Thoracic aorta (tissue), 2 donors: Measurements from ENCODE around the gene ZNF555. TPM values are rescaled to one million over a fixed set of nuclear protein-coding genes. Genes with fewer than 3 reads are reported as not detected.
"Not testable (repeated sequence)": the region's sequence is repeated elsewhere in the genome, so short reads cannot be mapped to it uniquely, and the experiment has no call there.

ENCODE experiments used
- ATAC-seq: fragments of 150-250 bp; one replicate; pipeline ENCODE4 v1.8.0; 2017; ENCODE audit warnings: low read depth; ENCODE audit not compliant: insufficient number of reproducible peaks, low FRiP score
- DNase-seq: peaks from one replicate; pipeline ENCODE4 v3.0.0-alpha.2; 2020; ENCODE audit warnings: low spot score
- H3K27ac ChIP-seq, 2 donors: fragments of 200-600 bp; sonication (generic); 1 replicate in 1 of 2; 2 replicates in 1 of 2; pipeline ENCODE4 v1.5.1; 2016; ENCODE audit warnings: mild to moderate bottlenecking in 2 of 2, moderate library complexity in 2 of 2
- H3K27me3 ChIP-seq: fragments of 200-600 bp; sonication (generic); replicated peaks from 2 replicates; pipeline ENCODE4 v1.6.0; 2016; ENCODE audit warnings: mild to moderate bottlenecking; ENCODE audit not compliant: insufficient read depth
- H3K36me3 ChIP-seq: fragments of 200-600 bp; sonication (generic); one replicate; pipeline ENCODE4 v1.5.1; 2016
- H3K4me1 ChIP-seq, 2 donors: fragments of 200-600 bp; sonication (generic); 1 replicate in 1 of 2; 2 replicates in 1 of 2; pipeline versions ENCODE4 v1.5.1 to v1.6.0; 2016; ENCODE audit warnings: low read depth in 2 of 2, mild to moderate bottlenecking in 1 of 2; ENCODE audit not compliant: control insufficient read depth in 1 of 2
- H3K4me3 ChIP-seq: fragments of 200-600 bp; sonication (generic); 2 replicates; pipeline ENCODE4 v1.5.1; 2016; ENCODE audit warnings: mild to moderate bottlenecking
- H3K9me3 ChIP-seq: fragments of 200-600 bp; sonication (generic); 2 replicates; pipeline ENCODE4 v1.5.1; 2016
- CTCF ChIP-seq: fragments of 200-600 bp; sonication (generic); IDR thresholded peaks from one replicate; pipeline ENCODE4 v1.5.1; 2019; ENCODE audit warnings: antibody characterized with exemption
- total RNA-seq, 2 donors: library from RNA; depleted of rRNA; stranded (reverse); fragments of >200 nt; gene quantifications; one replicate each; pipeline versions ENCODE4 v1.1.0 to v1.2.3, GENCODE V29; 2016

ZNF555 gene
- total RNA-seq, result 10 to 100 TPM in 1 of 2 donors, 1 to 10 TPM in 1; 5.4 to 12.5 TPM

GRCh38 chr19:2840794-2841791, at the start of gene ZNF555:
ZNF555 (plus strand) TSS chr19:2841475; CDS start chr19:2841573, 98 bp downstream.
- peaks cover 8 to 13% of the 10 kb centered on the region in 2 donors for H3K4me1 ChIP-seq
- H3K27me3 ChIP-seq, result no peaks in the 10 kb centered on the region
- peak within 1 kb of the TSS; percentile 77 to 90 for H3K27ac ChIP-seq
- DNase-seq (peak; percentile 99), ATAC-seq (peak; percentile 100)
- peaks cover 2% of the 10 kb centered on the region for H3K36me3 ChIP-seq
- peak within 1 kb of the TSS; percentile 79 for H3K4me3 ChIP-seq
- peak; percentile 66 for TF ChIP-seq CTCF
- peaks cover 6% of the 10 kb centered on the region for H3K9me3 ChIP-seq

DNA sequence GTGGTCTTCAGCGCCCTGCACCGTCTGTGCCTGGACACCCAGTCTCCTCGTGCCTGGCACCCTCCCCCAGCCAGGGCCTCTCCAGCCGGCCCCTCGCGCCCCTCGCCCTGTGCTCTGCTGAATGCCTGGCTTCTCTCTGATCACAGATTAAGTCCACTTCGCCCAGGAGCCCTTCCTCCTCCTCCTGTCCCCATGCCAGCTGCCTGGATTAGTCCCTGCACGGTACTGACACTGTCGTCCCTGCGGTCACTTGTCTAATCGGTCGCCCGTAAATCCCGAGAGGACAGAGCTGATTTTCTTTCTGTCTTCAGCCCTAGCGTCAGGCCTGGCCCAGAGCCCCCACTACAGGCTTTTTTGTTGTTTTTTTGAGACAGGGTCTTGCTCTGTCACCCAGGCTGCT, 49.4 kb upstream of the ZNF555 start:
- no peaks in the 10 kb centered on the region for H3K27me3 ChIP-seq
- no peak overlapping the region for H3K27ac ChIP-seq
- no peaks in the 10 kb centered on the region for H3K36me3 ChIP-seq
- TF ChIP-seq CTCF, result no peak
- no peaks in the 10 kb centered on the region for H3K9me3 ChIP-seq
- DNase-seq, result no peak
- no peak for ATAC-seq
- no peak overlapping the region for H3K4me3 ChIP-seq
- no peaks in the 10 kb centered on the region for H3K4me1 ChIP-seq

DNA sequence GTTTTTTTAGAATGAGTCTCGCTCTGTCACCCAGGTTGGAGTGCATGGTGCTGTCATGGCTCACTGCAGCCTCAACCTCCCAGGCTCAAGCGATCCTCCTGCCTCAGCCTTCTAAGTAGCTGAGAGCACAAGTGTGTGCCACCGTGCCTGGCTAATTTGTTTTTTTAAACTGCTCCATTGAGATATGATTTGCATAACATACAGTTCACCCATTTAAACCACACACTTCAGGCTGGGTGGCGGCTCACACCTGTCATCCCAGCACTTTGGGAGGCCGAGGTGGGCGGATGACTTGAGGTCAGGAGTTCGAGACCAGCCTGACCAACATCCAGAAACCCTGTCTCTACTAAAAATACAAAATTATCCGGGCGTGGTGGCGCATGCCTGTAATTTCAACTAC, 48.6 kb upstream of the ZNF555 start:
- not testable (repeated sequence) for H3K27ac ChIP-seq, H3K4me3 ChIP-seq, H3K36me3 ChIP-seq, DNase-seq, H3K27me3 ChIP-seq, H3K4me1 ChIP-seq, ATAC-seq, H3K9me3 ChIP-seq

DNA sequence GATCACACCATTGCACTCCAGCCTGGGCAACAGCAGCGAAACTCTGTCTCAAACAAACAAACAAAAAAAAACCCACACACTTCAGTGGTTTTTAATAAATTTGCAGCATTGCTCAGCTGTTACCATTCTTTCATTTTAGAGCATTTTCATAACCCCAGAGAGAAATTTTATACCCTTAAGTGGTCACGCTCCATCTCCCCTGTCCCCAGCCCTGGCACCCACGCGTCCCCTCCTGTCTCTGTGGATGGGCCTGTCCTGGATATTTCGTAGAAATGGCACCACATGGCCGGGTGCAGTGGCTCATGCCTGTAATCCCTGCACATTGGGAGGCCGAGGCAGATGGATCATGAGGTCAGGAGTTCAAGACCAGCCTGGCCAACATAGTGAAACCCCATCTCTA, 48.1 kb upstream of the ZNF555 start:
- H3K4me1 ChIP-seq, result no peaks in the 10 kb centered on the region
- peaks cover 4% of the 10 kb centered on the region for H3K36me3 ChIP-seq
- H3K27me3 ChIP-seq, result no peaks in the 10 kb centered on the region
- ATAC-seq, result no peak
- DNase-seq, result no peak
- H3K27ac ChIP-seq, result no peak overlapping the region
- TF ChIP-seq CTCF, result no peak
- H3K9me3 ChIP-seq, result no peaks in the 10 kb centered on the region
- H3K4me3 ChIP-seq, result no peak overlapping the region

DNA sequence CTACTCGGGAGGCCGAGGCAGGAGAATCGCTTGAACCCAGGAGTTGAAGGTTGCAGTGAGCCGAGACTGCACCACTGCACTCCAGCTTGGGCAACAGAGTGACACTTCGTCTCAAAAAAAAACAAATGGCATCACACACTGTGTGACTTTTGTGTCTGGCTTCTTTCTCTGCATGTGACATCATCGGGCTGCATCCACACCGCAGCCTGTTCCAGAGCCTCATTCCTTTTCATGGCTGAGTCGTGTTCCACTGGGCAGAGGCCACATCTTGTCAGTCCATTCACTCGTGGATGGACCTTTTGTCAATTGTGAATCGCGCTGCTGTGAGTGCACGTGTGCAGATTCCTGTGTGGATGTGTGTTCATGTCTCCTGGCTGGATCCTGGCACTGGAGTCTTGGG, 47.7 kb upstream of the ZNF555 start:
- Histone ChIP-seq H3K4me3 (no peak overlapping the region), H3K27ac (no peak overlapping the region), H3K36me3 (peaks cover 4% of the 10 kb centered on the region), H3K4me1 (no peaks in the 10 kb centered on the region), H3K27me3 (no peaks in the 10 kb centered on the region), H3K9me3 (no peaks in the 10 kb centered on the region)
- DNase-seq (no peak), ATAC-seq (no peak)
- no peak for TF ChIP-seq CTCF
